Stimulated activated CD4-positive, alpha-beta T cell treated with anti-CD3 and anti-CD28 coated beads, Interleukin-15, amount 100 ng/mL, for 1 hour (primary cell): Measurements from ENCODE around the gene TJP2.

ENCODE experiments used
- DNase-seq, 2 donors: peaks; one replicate each; pipeline ENCODE4 v3.0.0-alpha.2; 2020; ENCODE audit warnings: low read depth in 1 of 2, low spot score in 1 of 2

TJP2 gene

DNA sequence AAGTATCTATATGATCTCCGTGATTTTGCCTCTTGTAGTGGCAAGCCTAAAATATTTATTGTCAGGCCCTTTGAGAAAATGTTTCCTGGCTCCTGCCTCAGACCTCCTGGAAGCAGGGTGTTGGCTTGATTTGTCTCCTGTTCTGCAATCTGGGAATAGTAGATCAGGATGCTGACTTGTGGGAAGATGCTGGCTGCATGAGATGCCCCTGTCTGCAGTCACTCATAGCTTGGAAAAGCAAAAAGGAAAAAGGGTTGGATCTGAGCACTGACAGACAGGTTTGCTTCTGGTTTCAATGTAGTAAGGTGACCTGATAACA lies 16.7 kb downstream of the TJP2 start:
- DNase-seq, result no peak

DNA sequence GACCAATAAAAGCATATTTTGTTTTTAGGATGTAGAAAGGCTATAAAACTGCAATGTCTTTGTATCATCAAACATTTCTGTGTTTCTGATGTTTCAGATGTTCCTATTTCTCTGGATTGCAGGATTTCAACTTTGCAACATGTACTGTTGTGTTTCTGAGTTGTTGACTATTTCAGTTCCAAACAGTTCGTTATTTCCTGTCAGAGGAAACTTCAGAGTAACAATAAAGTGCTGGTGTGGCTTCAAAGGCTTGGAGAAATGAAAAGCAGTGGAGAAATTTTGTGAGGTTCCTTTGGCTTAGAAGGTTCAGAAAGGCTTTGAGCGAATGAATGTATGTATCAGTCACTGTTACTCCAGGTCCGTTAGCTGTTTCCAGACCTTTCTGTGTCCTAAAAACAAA lies 17.2 kb downstream of the TJP2 start:
- DNase-seq, result no peak

GRCh38 chr9:69192214-69192613 lies 18.1 kb downstream of the TJP2 start:
- DNase-seq, result no peak

DNA sequence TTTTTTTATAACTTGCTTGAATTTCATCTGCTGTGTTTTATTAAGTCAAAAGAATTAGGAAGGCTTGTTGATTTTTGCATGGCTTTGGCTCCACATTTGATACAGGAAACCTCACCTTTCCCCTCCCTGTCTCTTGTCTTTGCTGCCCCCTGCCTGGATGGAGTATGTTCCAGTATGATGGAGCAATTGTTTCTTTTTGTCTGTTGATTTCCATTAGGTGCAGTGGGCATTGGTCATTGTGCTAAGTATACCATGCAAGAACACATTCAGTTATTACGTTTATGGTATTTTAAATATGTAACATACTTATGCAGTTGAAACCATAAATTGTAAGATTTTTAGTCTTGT lies 19.6 kb downstream of the TJP2 start:
- DNase-seq, result no peak

GRCh38 chr9:69194702-69195418 lies 20.8 kb downstream of the TJP2 start:
- no peak for DNase-seq

- DNase-seq, result no peak
Observed at GRCh38 chr9:69195668-69196067, 21.6 kb downstream of the TJP2 start.

GRCh38 chr9:69197687-69198086 lies 23.6 kb downstream of the TJP2 start:
- no peak for DNase-seq

GRCh38 chr9:69198521-69199220 lies 24.6 kb downstream of the TJP2 start:
- no peak for DNase-seq

DNA sequence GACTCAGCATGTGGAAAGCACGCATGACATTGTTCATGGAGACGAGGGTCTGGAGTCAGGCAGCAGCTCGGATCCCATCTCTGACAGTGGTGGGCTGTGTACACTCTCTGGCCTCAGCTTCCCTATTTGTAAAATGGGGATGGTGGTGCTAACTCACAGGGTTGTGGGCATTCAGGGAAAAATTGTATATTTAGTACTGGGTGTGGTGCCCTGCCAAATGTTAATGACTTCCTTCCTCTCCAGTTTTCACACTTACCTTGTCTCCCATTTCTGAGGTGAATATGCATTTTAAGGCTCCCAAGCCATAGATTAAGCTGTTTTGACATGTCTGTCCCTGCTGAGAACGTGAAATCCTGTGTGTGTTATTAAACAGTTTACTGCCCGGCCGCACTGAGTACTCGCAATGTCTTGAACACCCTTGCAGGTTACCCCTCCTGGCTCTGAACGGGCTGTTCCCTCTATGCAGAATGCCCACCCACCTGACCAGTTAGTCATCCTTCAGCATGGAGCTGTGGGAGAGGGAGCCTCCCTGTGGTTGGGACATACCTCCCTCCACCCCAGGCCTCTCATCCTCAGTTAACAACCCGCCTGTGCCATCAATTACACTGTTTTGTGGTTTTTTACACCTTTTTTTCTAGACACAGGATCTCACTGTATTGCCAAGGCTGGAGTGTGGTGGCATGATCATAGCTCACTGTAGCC lies 25.8 kb downstream of the TJP2 start:
- DNase-seq, result no peak

GRCh38 chr9:69202556-69202955 lies 28.5 kb downstream of the TJP2 start:
- no peak for DNase-seq

DNA sequence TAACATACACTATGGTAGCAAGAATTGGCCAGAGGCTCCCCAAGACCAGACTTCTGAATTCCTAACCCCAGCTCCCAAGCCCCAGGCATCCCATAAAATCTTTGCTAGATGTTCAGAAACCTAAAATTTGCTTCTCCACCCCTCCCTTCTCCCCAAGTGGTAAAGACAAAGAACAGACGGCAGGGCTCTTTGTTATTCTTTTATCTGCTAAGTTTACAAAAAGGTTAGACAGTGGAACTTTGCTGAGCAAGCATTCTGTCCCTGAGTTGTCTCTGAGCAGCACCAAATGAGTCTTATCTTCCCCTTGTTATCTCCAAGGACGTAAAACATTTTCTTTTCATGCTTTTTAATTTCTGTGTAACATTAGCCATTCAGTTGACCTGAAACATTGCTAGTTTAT lies 30.2 kb downstream of the TJP2 start:
- no peak for DNase-seq

GRCh38 chr9:69204849-69205248 lies 30.8 kb downstream of the TJP2 start:
- DNase-seq, result no peak

- DNase-seq, result no peak
Observed at GRCh38 chr9:69206047-69206446, 32.0 kb downstream of the TJP2 start.

DNA sequence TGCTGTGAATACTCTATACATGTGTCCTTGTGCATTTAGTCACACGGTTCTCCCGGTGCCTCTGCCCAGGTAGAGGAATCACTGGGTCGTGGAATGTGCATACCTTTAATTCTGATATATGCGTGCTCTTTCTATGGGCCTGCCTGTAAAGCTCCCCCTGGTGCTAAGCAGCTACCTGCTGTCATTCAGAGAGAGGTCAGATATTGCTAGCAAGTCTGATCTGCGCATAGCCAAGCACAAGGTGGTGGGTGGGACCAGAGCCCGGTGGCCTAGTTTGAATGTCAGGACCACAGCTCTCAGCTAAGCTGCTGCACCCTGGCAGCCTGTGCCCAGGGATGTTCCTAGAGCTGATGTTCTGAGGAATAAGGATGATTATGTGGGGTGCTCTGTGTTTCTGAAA lies 33.4 kb downstream of the TJP2 start:
- no peak for DNase-seq

DNA sequence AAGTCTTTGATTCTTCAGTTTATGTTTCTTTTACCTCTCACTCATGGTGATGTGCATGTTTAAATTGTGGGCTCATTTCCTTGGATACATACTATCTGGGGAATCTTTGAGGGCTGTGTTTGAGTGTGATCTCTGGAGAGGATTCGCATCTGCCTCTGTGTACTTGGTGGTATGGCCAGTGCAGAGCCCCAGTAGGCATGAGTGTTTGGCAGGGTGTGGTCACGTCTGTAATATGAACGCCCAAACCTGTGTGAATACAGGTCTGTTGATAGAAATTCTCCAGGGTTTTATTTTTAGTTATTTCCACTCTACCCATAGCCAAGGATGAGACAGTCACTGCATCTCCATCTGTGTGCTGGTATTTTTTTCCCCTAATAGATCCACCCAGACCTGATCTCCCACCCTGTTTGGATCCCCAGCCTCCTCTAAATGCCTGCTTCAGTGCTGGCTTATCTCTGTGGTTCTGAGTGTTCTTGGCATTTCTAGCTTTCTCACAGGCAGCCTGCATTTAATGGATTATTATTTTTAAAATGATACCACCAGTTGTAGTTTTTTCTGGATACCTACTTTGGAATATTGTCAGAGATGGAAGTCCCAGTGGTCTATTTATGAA lies 37.5 kb downstream of the TJP2 start:
- no peak for DNase-seq

GRCh38 chr9:69213647-69214046 lies 39.6 kb downstream of the TJP2 start:
- DNase-seq, result no peak

DNA sequence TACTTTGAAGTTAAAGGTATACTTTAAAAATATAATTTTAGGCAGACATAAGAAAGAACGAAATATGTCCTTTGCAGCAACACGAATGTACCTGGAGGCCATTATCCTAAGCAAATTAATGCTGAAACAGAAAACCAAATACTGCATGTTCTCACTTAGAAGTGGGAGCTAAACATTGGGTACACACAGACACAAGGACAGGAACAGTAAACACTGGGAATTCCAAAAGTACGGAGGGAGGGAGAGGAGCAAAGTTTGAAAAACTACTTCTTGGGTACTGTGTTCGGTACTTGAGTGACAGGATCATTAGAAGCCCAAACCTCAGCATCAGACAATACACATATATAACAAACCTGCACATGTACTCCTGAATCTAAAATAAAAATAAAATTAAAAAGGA lies 40.9 kb downstream of the TJP2 start:
- no peak for DNase-seq

- DNase-seq, result no peak
Observed at GRCh38 chr9:69215774-69216485, 41.9 kb downstream of the TJP2 start.

GRCh38 chr9:69218166-69218565 lies 44.1 kb downstream of the TJP2 start:
- no peak for DNase-seq

DNA sequence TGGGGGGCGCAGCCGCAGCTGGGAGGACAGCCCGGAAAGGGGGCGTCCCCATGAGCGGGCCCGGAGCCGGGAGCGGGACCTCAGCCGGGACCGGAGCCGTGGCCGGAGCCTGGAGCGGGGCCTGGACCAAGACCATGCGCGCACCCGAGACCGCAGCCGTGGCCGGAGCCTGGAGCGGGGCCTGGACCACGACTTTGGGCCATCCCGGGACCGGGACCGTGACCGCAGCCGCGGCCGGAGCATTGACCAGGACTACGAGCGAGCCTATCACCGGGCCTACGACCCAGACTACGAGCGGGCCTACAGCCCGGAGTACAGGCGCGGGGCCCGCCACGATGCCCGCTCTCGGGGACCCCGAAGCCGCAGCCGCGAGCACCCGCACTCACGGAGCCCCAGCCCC lies 47.0 kb downstream of the TJP2 start:
- DNase-seq, result no peak

DNA sequence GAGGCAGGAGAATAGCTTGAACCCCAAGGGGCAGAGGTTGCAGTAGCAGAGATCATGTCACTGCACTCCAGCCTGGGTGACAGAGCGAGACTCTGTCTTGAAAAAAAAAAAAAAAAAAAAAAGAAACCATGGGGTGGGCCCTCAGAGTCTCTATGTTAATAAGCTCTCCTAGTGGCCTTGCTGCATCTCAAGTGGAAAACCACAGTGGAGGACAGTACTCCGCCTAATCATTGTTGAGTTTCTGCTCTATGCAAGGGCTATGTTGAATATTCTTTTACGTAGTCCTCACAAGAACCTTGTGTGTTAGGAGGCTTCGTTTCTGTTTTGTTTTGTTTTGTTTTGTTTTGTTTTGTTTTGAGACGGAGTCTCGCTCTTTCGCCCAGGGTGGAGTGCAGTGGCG lies 48.9 kb downstream of the TJP2 start:
- no peak for DNase-seq

- DNase-seq, result no peak
Observed at GRCh38 chr9:69223605-69224004, 49.5 kb downstream of the TJP2 start.
